Vagina (tissue), 2 donors: Measurements from ENCODE around the gene TXNL4A.

Experiments used
- CTCF ChIP-seq, 3 experiments: fragments of 450-650 bp in 2 of 3; fragments of 200-600 bp in 1 of 3; sonication (generic) in 1 of 3; IDR thresholded peaks; one replicate each; pipeline ENCODE4 v1.5.1; 2017 to 2019; ENCODE audit warnings: antibody characterized with exemption in 3 of 3, mild to moderate bottlenecking in 2 of 3, moderate library complexity in 2 of 3
- POLR2A ChIP-seq, 2 donors: fragments of 450-650 bp; IDR thresholded peaks; one replicate each; pipeline ENCODE4 v1.6.1; 2017; ENCODE audit warnings: antibody characterized with exemption in 2 of 2, mild to moderate bottlenecking in 2 of 2, moderate library complexity in 2 of 2
- POLR2AphosphoS5 ChIP-seq, 2 donors: sonication (generic); formaldehyde crosslinking; IDR thresholded peaks; one replicate each; pipeline ENCODE4 v1.9.0; 2017; ENCODE audit warnings: antibody characterized with exemption in 2 of 2, mild to moderate bottlenecking in 2 of 2, low read depth in 1 of 2; ENCODE audit not compliant: insufficient read depth in 1 of 2

GRCh38 chr18:79922971-79923411, 65.4 kb downstream of the TXNL4A start:
- TF ChIP-seq CTCF (IDR thresholded peaks at IDR 0.05), result no peak
- TF ChIP-seq POLR2AphosphoS5 (IDR thresholded peaks at IDR 0.05; ENCODE audit: insufficient read depth in 1 of 2, low read depth in 1 of 2), result no peak
- TF ChIP-seq POLR2A (IDR thresholded peaks at IDR 0.05), result no peak
